ENCODE data around the gene DIS3L2. TPM values are rescaled to one million over a fixed set of nuclear protein-coding genes. Genes with fewer than 3 reads are reported as not detected.
"Not testable (repeated sequence)": the region's sequence is repeated elsewhere in the genome, so short reads cannot be mapped to it uniquely, and the experiment has no call there.

DIS3L2 gene
- total RNA-seq, 2 experiments from 2014 or later, result 20.2 to 20.6 TPM

DNA sequence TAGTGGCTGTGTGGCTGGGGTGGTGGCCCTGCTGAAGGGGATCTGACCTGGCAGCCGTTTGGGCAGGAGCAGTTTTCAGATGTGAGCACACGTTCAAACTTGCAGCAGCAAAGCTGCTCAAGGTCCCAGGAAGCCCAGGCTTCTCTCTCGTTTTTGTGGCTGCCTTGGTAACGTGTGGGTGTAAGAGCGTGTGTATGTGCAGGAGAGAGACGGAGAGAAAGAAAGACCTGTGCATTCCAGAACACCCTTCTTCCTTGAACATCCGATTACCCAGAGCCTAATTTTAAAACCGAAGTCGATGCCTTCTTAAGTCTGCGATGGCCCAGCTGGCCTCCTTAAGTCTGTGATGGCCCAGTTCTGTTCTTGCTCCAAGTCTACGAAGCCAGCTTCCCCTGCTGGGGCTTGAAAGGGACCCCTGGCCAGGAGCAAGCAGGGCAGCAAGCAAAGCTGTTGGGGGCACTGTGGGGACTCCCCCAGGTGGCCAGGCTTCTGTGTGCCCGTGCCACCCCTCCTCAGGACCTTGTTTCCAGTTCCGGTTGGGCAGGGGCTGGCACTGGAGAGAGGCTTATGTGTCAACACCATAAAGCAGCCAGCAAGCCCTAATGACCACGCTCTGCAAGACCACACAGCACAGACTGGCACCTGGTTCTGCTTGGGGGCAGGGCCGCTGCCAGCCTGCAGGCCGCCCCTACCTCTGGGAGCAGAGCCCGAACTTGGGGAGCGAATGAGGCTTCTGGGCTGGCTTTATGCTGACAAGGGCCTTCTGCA lies 361.2 kb downstream of the DIS3L2 start:
- Histone ChIP-seq H3K27ac (ENCODE audit: low read depth, low read length, poor library complexity, severe bottlenecking) (no peak overlapping the region), H2AFZ (ENCODE audit: low read length) (no peak overlapping the region), H3K79me2 (ENCODE audit: insufficient read depth, low read depth, low read length) (no peaks in the 10 kb centered on the region), H3K4me2 (ENCODE audit: low read length) (no peak overlapping the region), H3K9me2 (ENCODE audit: insufficient read depth, low read length) (no peaks in the 10 kb centered on the region), H3K4me3 (ENCODE audit: low read depth, low read length, poor library complexity, severe bottlenecking) (no peak overlapping the region), H3K36me3 (ENCODE audit: insufficient read depth, low read length) (no peaks in the 10 kb centered on the region), H4K20me1 (ENCODE audit: insufficient read depth, low read length) (no peaks in the 10 kb centered on the region), H3K4me1 (ENCODE audit: insufficient read depth, low read length, poor library complexity, severe bottlenecking) (peaks cover 5% of the 10 kb centered on the region), H3K9me3 (ENCODE audit: low read length) (no peaks in the 10 kb centered on the region)
- TF ChIP-seq, protein P1, sequence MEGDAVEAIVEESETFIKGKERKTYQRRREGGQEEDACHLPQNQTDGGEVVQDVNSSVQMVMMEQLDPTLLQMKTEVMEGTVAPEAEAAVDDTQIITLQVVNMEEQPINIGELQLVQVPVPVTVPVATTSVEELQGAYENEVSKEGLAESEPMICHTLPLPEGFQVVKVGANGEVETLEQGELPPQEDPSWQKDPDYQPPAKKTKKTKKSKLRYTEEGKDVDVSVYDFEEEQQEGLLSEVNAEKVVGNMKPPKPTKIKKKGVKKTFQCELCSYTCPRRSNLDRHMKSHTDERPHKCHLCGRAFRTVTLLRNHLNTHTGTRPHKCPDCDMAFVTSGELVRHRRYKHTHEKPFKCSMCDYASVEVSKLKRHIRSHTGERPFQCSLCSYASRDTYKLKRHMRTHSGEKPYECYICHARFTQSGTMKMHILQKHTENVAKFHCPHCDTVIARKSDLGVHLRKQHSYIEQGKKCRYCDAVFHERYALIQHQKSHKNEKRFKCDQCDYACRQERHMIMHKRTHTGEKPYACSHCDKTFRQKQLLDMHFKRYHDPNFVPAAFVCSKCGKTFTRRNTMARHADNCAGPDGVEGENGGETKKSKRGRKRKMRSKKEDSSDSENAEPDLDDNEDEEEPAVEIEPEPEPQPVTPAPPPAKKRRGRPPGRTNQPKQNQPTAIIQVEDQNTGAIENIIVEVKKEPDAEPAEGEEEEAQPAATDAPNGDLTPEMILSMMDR (conservative IDR thresholded peaks at IDR 0.05; ENCODE audit: low read length), result no peak
- no peak for TF ChIP-seq EZH2phosphoT487 (IDR thresholded peaks at IDR 0.05; ENCODE audit: borderline replicate concordance, low read depth, low read length)
- ChIA-PET CTCF (ENCODE audit: unreplicated experiment) (no interaction called here), POLR2A (interaction anchor here (0.6 kb wide), 1 partner anchor 283 kb away, joined by 5 read pairs; no protein-coding TSS in a partner anchor)
- no peak for DNase-seq (ENCODE audit: low spot score)
- intact Hi-C loops (cut with micrococcal nuclease; ENCODE audit: unreplicated experiment), result no loop called here
- BruUV-seq (replicated peaks), result no TSS peak

DNA sequence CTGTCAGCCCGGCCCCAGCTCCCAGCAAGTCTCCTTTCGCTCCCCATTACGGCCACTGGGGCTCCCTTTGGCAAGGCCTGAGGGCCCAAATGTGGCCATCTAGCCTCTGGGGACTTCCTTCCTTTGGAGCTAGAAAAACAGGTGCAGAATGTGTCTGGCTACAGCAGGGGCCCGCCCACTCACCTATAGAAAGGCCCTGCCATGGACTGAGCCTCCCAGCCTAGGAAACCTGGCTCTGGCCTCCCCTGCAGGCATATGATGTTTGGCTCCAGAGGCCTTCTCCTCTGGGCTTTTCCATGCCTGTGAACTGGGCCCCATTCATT lies 361.8 kb downstream of the DIS3L2 start:
- no peaks in the 10 kb centered on the region for H3K79me2 ChIP-seq (ENCODE audit: insufficient read depth, low read depth, low read length)
- no peak overlapping the region for H3K4me2 ChIP-seq (ENCODE audit: low read length)
- no peak overlapping the region for H3K4me3 ChIP-seq (ENCODE audit: low read depth, low read length, poor library complexity, severe bottlenecking)
- DNase-seq (ENCODE audit: low spot score), result no peak
- no peaks in the 10 kb centered on the region for H3K36me3 ChIP-seq (ENCODE audit: insufficient read depth, low read length)
- ChIA-PET CTCF (ENCODE audit: unreplicated experiment) (no interaction called here), POLR2A (no interaction called here)
- intact Hi-C loops (cut with micrococcal nuclease; ENCODE audit: unreplicated experiment), result no loop called here
- no peak for TF ChIP-seq EZH2phosphoT487 (IDR thresholded peaks at IDR 0.05; ENCODE audit: borderline replicate concordance, low read depth, low read length)
- TF ChIP-seq, protein P1 (conservative IDR thresholded peaks at IDR 0.05; ENCODE audit: low read length), result no peak
- H2AFZ ChIP-seq (ENCODE audit: low read length), result no peak overlapping the region
- no peak overlapping the region for H3K27ac ChIP-seq (ENCODE audit: low read depth, low read length, poor library complexity, severe bottlenecking)
- H3K9me3 ChIP-seq (ENCODE audit: low read length), result no peaks in the 10 kb centered on the region
- peaks cover 11% of the 10 kb centered on the region for H3K4me1 ChIP-seq (ENCODE audit: insufficient read depth, low read length, poor library complexity, severe bottlenecking)
- no TSS peak for BruUV-seq (replicated peaks)
- H3K9me2 ChIP-seq (ENCODE audit: insufficient read depth, low read length), result no peaks in the 10 kb centered on the region
- H4K20me1 ChIP-seq (ENCODE audit: insufficient read depth, low read length), result no peaks in the 10 kb centered on the region

DNA sequence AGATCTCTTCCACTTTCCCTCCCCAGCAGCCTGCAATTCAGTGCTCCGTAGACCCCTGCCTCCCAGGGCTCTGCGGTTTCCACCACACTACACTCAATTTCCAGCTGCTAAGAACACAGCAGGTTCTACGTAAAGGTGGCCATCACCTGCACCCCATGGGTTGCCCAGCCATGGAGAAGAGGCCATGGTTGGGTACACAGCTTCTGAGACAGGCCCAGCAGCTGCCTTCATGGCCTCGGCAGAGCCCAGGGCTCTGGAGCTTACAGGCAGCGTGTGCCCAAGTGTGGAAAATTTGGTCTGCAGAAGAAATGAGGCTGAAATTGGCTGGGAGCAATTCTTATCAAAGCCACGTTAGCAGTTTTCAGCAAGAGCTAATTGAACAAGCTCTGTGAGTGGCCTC lies 362.5 kb downstream of the DIS3L2 start:
- peak; percentile 39 for DNase-seq (ENCODE audit: low spot score)
- H2AFZ ChIP-seq (ENCODE audit: low read length); CTCF ChIA-PET (ENCODE audit: unreplicated experiment); H3K36me3 ChIP-seq (ENCODE audit: insufficient read depth, low read length); H4K20me1 ChIP-seq (ENCODE audit: insufficient read depth, low read length); H3K4me3 ChIP-seq (ENCODE audit: low read depth, low read length, poor library complexity, severe bottlenecking); BruUV-seq (replicated peaks); H3K27ac ChIP-seq (ENCODE audit: low read depth, low read length, poor library complexity, severe bottlenecking); H3K79me2 ChIP-seq (ENCODE audit: insufficient read depth, low read depth, low read length); H3K9me2 ChIP-seq (ENCODE audit: insufficient read depth, low read length); H3K9me3 ChIP-seq (ENCODE audit: low read length); H3K4me2 ChIP-seq (ENCODE audit: low read length); POLR2A ChIA-PET; intact Hi-C loops (cut with micrococcal nuclease; ENCODE audit: unreplicated experiment): not testable (repeated sequence)
- H3K4me1 ChIP-seq (ENCODE audit: insufficient read depth, low read length, poor library complexity, severe bottlenecking), result peaks cover 14% of the 10 kb centered on the region

All from OCI-LY7 (cell line).